ENCODE measurements around the gene SLC35F6. TPM values are rescaled to one million over a fixed set of nuclear protein-coding genes. Genes with fewer than 3 reads are reported as not detected.
"Not testable (repeated sequence)": the region's sequence is repeated elsewhere in the genome, so short reads cannot be mapped to it uniquely, and the experiment has no call there.

SLC35F6 gene
- polyA plus RNA-seq, 1 donor (not counting 4 experiments of a cell fraction or from before 2014, with no cell fraction given): 25.7 TPM

DNA sequence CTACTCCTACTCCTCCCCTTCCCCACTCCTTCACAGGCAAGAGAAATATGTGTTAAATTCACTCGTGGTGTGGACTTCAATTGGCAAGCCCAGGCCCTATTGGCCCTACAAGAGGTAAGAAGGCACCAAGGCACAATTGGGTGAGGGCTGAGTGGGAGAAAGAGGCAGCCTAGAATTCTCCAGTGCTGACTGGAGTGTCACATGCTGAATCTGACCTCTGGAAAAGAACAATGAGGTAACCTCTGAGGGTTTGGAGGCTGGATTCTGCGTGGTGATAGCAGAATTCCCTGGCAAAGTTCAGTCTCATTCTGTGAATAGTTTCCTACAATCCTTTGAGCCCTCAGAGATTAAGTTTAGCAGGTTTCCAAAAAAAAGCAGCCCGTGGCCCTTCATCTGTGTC lies 28.6 kb downstream of the SLC35F6 start:
- FAIRE-seq: no peak
- H3K27me3 ChIP-seq (ENCODE audit: control insufficient read depth, extremely low read depth, insufficient read depth, low read length): no peaks in the 10 kb centered on the region
- H3K27ac ChIP-seq (ENCODE audit: control insufficient read depth, insufficient read depth, low read length): no peak overlapping the region
- H3K4me2 ChIP-seq (ENCODE audit: control insufficient read depth, extremely low read depth, insufficient read depth, low read depth, low read length): no peak overlapping the region
- H3K36me3 ChIP-seq (ENCODE audit: control insufficient read depth in 2 of 2, extremely low read depth in 1 of 2, insufficient read depth in 2 of 2, low read length in 2 of 2): peaks cover 2 to 30% of the 10 kb centered on the region in 2 experiments
- H3K79me2 ChIP-seq (ENCODE audit: control insufficient read depth, insufficient read depth, low read length): peaks cover 30% of the 10 kb centered on the region
- dilution Hi-C loops (cut with MboI; ENCODE audit: extremely low pct_ligation_motif_present, low sequenced_read_pairs): no loop called here
- DNase-seq (ENCODE audit: low read depth, low spot score): no peak
- no peak overlapping the region for H3K4me3 ChIP-seq (ENCODE audit: control insufficient read depth in 2 of 3, extremely low read depth in 1 of 3, insufficient read depth in 2 of 3, low read depth in 1 of 3, low read length in 3 of 3)
- H3K9me1 ChIP-seq (ENCODE audit: control insufficient read depth, extremely low read depth, insufficient read depth, low read length): peaks cover 2% of the 10 kb centered on the region
- no peak overlapping the region for H2AFZ ChIP-seq (ENCODE audit: control insufficient read depth, low read length)
- no peaks in the 10 kb centered on the region for H3K9me3 ChIP-seq (ENCODE audit: control insufficient read depth, low read depth, low read length)
- no peaks in the 10 kb centered on the region for H3K4me1 ChIP-seq (ENCODE audit: control insufficient read depth, extremely low read depth, insufficient read depth, low read length)
- H3K9ac ChIP-seq (ENCODE audit: control insufficient read depth, extremely low read depth, insufficient read depth, low read length): no peak overlapping the region
- no peak for TF ChIP-seq EZH2 (IDR thresholded peaks at IDR 0.05; ENCODE audit: low read length)
- no peak for TF ChIP-seq CTCF (optimal IDR thresholded peaks at IDR 0.05 in 1 of 3, IDR thresholded peaks at IDR 0.05 in 1 of 3, conservative IDR thresholded peaks at IDR 0.05 in 1 of 3; ENCODE audit: extremely low read depth in 1 of 3, insufficient read depth in 2 of 3, low read length in 3 of 3)
- H4K20me1 ChIP-seq (ENCODE audit: control insufficient read depth, extremely low read depth, insufficient read depth, low read length): no peaks in the 10 kb centered on the region

DNA sequence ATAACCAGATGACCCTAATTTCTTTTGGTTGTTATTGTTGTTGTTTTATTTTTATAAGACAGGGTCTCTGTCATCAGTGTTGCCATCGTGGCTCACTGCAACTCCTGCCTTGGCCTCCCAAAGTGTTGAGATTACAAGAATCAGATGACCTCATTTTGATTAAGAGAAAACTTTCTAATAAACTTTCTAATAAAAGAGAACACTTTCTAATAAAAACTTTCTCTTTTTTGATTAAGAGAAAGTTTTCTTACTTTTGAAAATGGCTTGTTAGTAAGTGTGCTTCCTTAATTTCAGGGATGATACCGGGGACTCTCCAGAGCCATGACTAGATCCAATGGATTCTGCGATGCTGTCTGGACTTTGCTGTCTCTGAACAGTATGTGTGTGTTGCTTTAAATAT lies 29.4 kb downstream of the SLC35F6 start:
- dilution Hi-C loops (cut with MboI; ENCODE audit: extremely low pct_ligation_motif_present, low sequenced_read_pairs): no loop called here
- DNase-seq (ENCODE audit: low read depth, low spot score) (no peak), FAIRE-seq (no peak)
- Histone ChIP-seq H2AFZ (ENCODE audit: control insufficient read depth, low read length) (no peak overlapping the region), H3K4me2 (ENCODE audit: control insufficient read depth, extremely low read depth, insufficient read depth, low read depth, low read length) (no peak overlapping the region), H3K9ac (ENCODE audit: control insufficient read depth, extremely low read depth, insufficient read depth, low read length) (no peak overlapping the region), H3K4me3 (ENCODE audit: control insufficient read depth in 2 of 3, extremely low read depth in 1 of 3, insufficient read depth in 2 of 3, low read depth in 1 of 3, low read length in 3 of 3) (no peak overlapping the region), H3K9me3 (ENCODE audit: control insufficient read depth, low read depth, low read length) (no peaks in the 10 kb centered on the region), H3K79me2 (ENCODE audit: control insufficient read depth, insufficient read depth, low read length) (peaks cover 22% of the 10 kb centered on the region), H3K9me1 (ENCODE audit: control insufficient read depth, extremely low read depth, insufficient read depth, low read length) (peaks cover 2% of the 10 kb centered on the region), H3K4me1 (ENCODE audit: control insufficient read depth, extremely low read depth, insufficient read depth, low read length) (no peaks in the 10 kb centered on the region), H3K36me3 (ENCODE audit: control insufficient read depth in 2 of 2, extremely low read depth in 1 of 2, insufficient read depth in 2 of 2, low read length in 2 of 2) (peaks cover 2 to 27% of the 10 kb centered on the region in 2 experiments), H3K27me3 (ENCODE audit: control insufficient read depth, extremely low read depth, insufficient read depth, low read length) (no peaks in the 10 kb centered on the region), H4K20me1 (ENCODE audit: control insufficient read depth, extremely low read depth, insufficient read depth, low read length) (no peaks in the 10 kb centered on the region), H3K27ac (ENCODE audit: control insufficient read depth, insufficient read depth, low read length) (no peak overlapping the region)
- no peak for TF ChIP-seq EZH2 (IDR thresholded peaks at IDR 0.05; ENCODE audit: low read length)
- TF ChIP-seq CTCF (optimal IDR thresholded peaks at IDR 0.05 in 1 of 3, IDR thresholded peaks at IDR 0.05 in 1 of 3, conservative IDR thresholded peaks at IDR 0.05 in 1 of 3; ENCODE audit: extremely low read depth in 1 of 3, insufficient read depth in 2 of 3, low read length in 3 of 3): no peak

DNA sequence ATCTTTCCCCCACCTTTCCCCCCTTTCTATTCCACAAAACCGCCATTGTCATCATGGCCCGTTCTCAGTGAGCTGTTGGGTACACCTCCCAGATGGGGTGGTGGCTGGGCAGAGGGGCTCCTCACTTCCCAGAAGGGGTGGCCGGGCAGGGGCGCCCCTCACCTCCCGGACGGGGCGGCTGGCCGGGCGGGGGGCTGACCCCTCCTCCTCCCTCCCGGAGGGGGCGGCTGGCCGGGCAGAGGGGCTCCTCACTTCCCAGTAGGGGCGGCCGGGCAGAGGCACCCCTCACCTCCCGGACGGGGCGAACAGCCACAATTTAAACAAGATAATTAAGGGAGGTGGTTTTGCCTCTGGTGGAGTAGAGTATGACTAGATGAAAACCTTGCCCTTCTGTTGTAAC lies 31.1 kb downstream of the SLC35F6 start:
- FAIRE-seq; H3K9me3 ChIP-seq (ENCODE audit: control insufficient read depth, low read depth, low read length); H3K79me2 ChIP-seq (ENCODE audit: control insufficient read depth, insufficient read depth, low read length); H3K9ac ChIP-seq (ENCODE audit: control insufficient read depth, extremely low read depth, insufficient read depth, low read length); H3K9me1 ChIP-seq (ENCODE audit: control insufficient read depth, extremely low read depth, insufficient read depth, low read length); H2AFZ ChIP-seq (ENCODE audit: control insufficient read depth, low read length); H3K27ac ChIP-seq (ENCODE audit: control insufficient read depth, insufficient read depth, low read length); H3K4me3 ChIP-seq (ENCODE audit: control insufficient read depth in 2 of 3, extremely low read depth in 1 of 3, insufficient read depth in 2 of 3, low read depth in 1 of 3, low read length in 3 of 3); H3K4me1 ChIP-seq (ENCODE audit: control insufficient read depth, extremely low read depth, insufficient read depth, low read length); DNase-seq (ENCODE audit: low read depth, low spot score); H3K27me3 ChIP-seq (ENCODE audit: control insufficient read depth, extremely low read depth, insufficient read depth, low read length); H3K4me2 ChIP-seq (ENCODE audit: control insufficient read depth, extremely low read depth, insufficient read depth, low read depth, low read length); dilution Hi-C loops (cut with MboI; ENCODE audit: extremely low pct_ligation_motif_present, low sequenced_read_pairs); H4K20me1 ChIP-seq (ENCODE audit: control insufficient read depth, extremely low read depth, insufficient read depth, low read length): not testable (repeated sequence)
- H3K36me3 ChIP-seq (ENCODE audit: control insufficient read depth in 2 of 2, extremely low read depth in 1 of 2, insufficient read depth in 2 of 2, low read length in 2 of 2): peaks cover 2 to 23% of the 10 kb centered on the region in 2 experiments

Measured in keratinocyte (primary cell).